OCI-LY1 (cell line): ENCODE data around the gene TNS3.

Experiments
- CTCF ChIP-seq: fragments of 200-600 bp; sonication (generic), shearing (Covaris generic); IDR thresholded peaks from 2 replicates; pipeline ENCODE4 v1.5.1; 2017; ENCODE audit warnings: mild to moderate bottlenecking, antibody characterized with exemption, low read length, moderate library complexity, mixed read lengths
- EZH2 ChIP-seq: fragments of 200-600 bp; sonication (generic), shearing (Covaris generic); IDR thresholded peaks from 2 replicates; pipeline ENCODE4 v1.8.0; 2017; ENCODE audit warnings: borderline replicate concordance, mixed run types, mild to moderate bottlenecking, antibody characterized with exemption, low read length, moderate library complexity, mixed read lengths

GRCh38 chr7:47442605-47442865 lies 139.4 kb downstream of the TNS3 start:
- TF ChIP-seq CTCF (no peak), EZH2 (no peak)
